Measurements from ENCODE around the gene SORBS2.

GRCh38 chr4:185671496-185671895 lies 140.5 kb downstream of the SORBS2 start:
- TF ChIP-seq, protein P1, sequence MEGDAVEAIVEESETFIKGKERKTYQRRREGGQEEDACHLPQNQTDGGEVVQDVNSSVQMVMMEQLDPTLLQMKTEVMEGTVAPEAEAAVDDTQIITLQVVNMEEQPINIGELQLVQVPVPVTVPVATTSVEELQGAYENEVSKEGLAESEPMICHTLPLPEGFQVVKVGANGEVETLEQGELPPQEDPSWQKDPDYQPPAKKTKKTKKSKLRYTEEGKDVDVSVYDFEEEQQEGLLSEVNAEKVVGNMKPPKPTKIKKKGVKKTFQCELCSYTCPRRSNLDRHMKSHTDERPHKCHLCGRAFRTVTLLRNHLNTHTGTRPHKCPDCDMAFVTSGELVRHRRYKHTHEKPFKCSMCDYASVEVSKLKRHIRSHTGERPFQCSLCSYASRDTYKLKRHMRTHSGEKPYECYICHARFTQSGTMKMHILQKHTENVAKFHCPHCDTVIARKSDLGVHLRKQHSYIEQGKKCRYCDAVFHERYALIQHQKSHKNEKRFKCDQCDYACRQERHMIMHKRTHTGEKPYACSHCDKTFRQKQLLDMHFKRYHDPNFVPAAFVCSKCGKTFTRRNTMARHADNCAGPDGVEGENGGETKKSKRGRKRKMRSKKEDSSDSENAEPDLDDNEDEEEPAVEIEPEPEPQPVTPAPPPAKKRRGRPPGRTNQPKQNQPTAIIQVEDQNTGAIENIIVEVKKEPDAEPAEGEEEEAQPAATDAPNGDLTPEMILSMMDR (IDR thresholded peaks at IDR 0.05), result no peak
- TF ChIP-seq POLR2A (IDR thresholded peaks at IDR 0.05), result no peak
